Neuronal stem cell (in vitro differentiated cells): ENCODE data around the gene FRMD5.

Experiments
- DNase-seq: peaks from one replicate; pipeline ENCODE4 v3.0.0-alpha.2; 2013; ENCODE audit warnings: low spot score
- H2AFZ ChIP-seq: one replicate; pipeline ENCODE4 v1.6.1; 2013; ENCODE audit warnings: mild to moderate bottlenecking, low read length, inconsistent platforms
- H2AK5ac ChIP-seq: 2 replicates; pipeline ENCODE4 v1.6.1; 2013; ENCODE audit warnings: low read depth, mild to moderate bottlenecking, inconsistent platforms, low read length, moderate library complexity, mixed read lengths
- H2BK120ac ChIP-seq: 2 replicates; pipeline ENCODE4 v1.6.1; 2013; ENCODE audit warnings: low read depth, mild to moderate bottlenecking, inconsistent platforms, low read length, moderate library complexity, mixed read lengths
- H2BK12ac ChIP-seq: one replicate; pipeline ENCODE4 v1.6.1; 2013; ENCODE audit warnings: low read length, inconsistent platforms
- H2BK15ac ChIP-seq: 2 replicates; pipeline ENCODE4 v1.6.1; 2013; ENCODE audit warnings: mild to moderate bottlenecking, low read length, inconsistent platforms, mixed read lengths
- H2BK5ac ChIP-seq: one replicate; pipeline ENCODE4 v1.6.1; 2013; ENCODE audit warnings: inconsistent platforms, mild to moderate bottlenecking, low read length, moderate library complexity
- H3K14ac ChIP-seq: one replicate; pipeline ENCODE4 v1.6.1; 2013; ENCODE audit warnings: low read length, inconsistent platforms
- H3K18ac ChIP-seq: 2 replicates; pipeline ENCODE4 v1.6.1; 2013; ENCODE audit warnings: low read length, inconsistent platforms
- H3K23ac ChIP-seq: 2 replicates; pipeline ENCODE4 v1.6.1; 2013; ENCODE audit warnings: low read depth, mild to moderate bottlenecking, mixed read lengths, low read length, inconsistent platforms; ENCODE audit not compliant: poor library complexity
- H3K27ac ChIP-seq: replicated peaks from 3 replicates; pipeline ENCODE4 v1.5.1; 2013; ENCODE audit warnings: low read length, inconsistent platforms
- H3K27me3 ChIP-seq, 3 experiments: 2 replicates each; pipeline ENCODE4 v1.6.1; 2013; ENCODE audit warnings: low read length in 3 of 3, mild to moderate bottlenecking in 2 of 3, inconsistent platforms in 1 of 3, low read depth in 1 of 3, mixed read lengths in 1 of 3, moderate library complexity in 1 of 3; ENCODE audit not compliant: control insufficient read depth in 3 of 3, insufficient read depth in 3 of 3
- H3K36me3 ChIP-seq, 2 donors: replicated peaks in 1 of 2; 2 replicates each; pipeline ENCODE4 v1.6.1; 2013; ENCODE audit warnings: low read length in 2 of 2; ENCODE audit not compliant: control insufficient read depth in 2 of 2, insufficient read depth in 2 of 2
- H3K4ac ChIP-seq: 2 replicates; pipeline ENCODE4 v1.6.1; 2013; ENCODE audit warnings: inconsistent platforms, mild to moderate bottlenecking, low read length, moderate library complexity
- H3K4me1 ChIP-seq, 2 donors: 1 replicate in 1 of 2; 2 replicates in 1 of 2; pipeline ENCODE4 v1.6.1; 2013; ENCODE audit warnings: low read length in 2 of 2, low read depth in 1 of 2; ENCODE audit not compliant: control insufficient read depth in 2 of 2, insufficient read depth in 1 of 2
- H3K4me2 ChIP-seq: one replicate; pipeline ENCODE4 v1.6.1; 2013; ENCODE audit warnings: mild to moderate bottlenecking, low read length, inconsistent platforms; ENCODE audit not compliant: insufficient read depth, poor library complexity, severe bottlenecking
- H3K4me3 ChIP-seq, 2 donors: 2 replicates each; pipeline ENCODE4 v1.5.1; 2013; ENCODE audit warnings: low read length in 2 of 2, mild to moderate bottlenecking in 2 of 2, inconsistent platforms in 1 of 2, moderate library complexity in 1 of 2
- H3K79me1 ChIP-seq: one replicate; pipeline ENCODE4 v1.6.1; 2013; ENCODE audit warnings: low read depth, mild to moderate bottlenecking, inconsistent platforms, low read length, moderate library complexity
- H3K9ac ChIP-seq: one replicate; pipeline ENCODE4 v1.6.1; 2013; ENCODE audit warnings: mild to moderate bottlenecking, low read depth, low read length, inconsistent platforms; ENCODE audit not compliant: poor library complexity
- H3K9me3 ChIP-seq, 2 donors: replicated peaks in 1 of 2; 2 replicates each; pipeline versions ENCODE3 to v1.6.1; 2013; ENCODE audit warnings: low read length in 2 of 2, mild to moderate bottlenecking in 2 of 2, inconsistent platforms in 1 of 2, low read depth in 1 of 2, mixed read lengths in 1 of 2, moderate library complexity in 1 of 2; ENCODE audit not compliant: control insufficient read depth in 2 of 2, insufficient read depth in 1 of 2
- H4K8ac ChIP-seq: one replicate; pipeline ENCODE4 v1.6.1; 2013; ENCODE audit warnings: low read depth, mild to moderate bottlenecking, inconsistent platforms, low read length, moderate library complexity
- H4K91ac ChIP-seq: one replicate; pipeline ENCODE4 v1.6.1; 2013; ENCODE audit warnings: low read length, low read depth, mild to moderate bottlenecking, inconsistent platforms; ENCODE audit not compliant: poor library complexity
- WGBS, 2 donors: extraction: QIAGEN DNeasy Blood & Tissue Kit; methylation state at CpG; one replicate each; pipeline ENCODE4 v1.1.7; 2013; ENCODE audit warnings: missing lambda C conversion rate in 2 of 2, mixed read lengths in 1 of 2; ENCODE audit not compliant: insufficient read length in 2 of 2, insufficient replicate concordance in 1 of 2; ENCODE audit errors: extremely low coverage in 2 of 2; 5-methylcytosine and 5-hydroxymethylcytosine counted together

The FRMD5 gene

GRCh38 chr15:43928152-43928551, 266.9 kb downstream of the FRMD5 start:
- Histone ChIP-seq H2BK15ac (no peak overlapping the region), H3K4me2 (no peak overlapping the region), H4K91ac (no peak overlapping the region), H3K4me1 (peaks cover 0 to 10% of the 10 kb centered on the region in 2 donors), H3K9me3 (no peaks in the 10 kb centered on the region), H3K27ac (no peak overlapping the region), H2AFZ (no peak overlapping the region), H2BK12ac (no peak overlapping the region), H3K79me1 (no peaks in the 10 kb centered on the region), H3K14ac (no peak overlapping the region), H3K9ac (no peak overlapping the region), H3K4me3 (no peak overlapping the region), H3K36me3 (no peaks in the 10 kb centered on the region), H4K8ac (no peak overlapping the region), H3K18ac (no peak overlapping the region), H3K27me3 (no peaks in the 10 kb centered on the region), H2BK5ac (no peak overlapping the region), H3K23ac (no peak overlapping the region), H2AK5ac (no peak overlapping the region), H3K4ac (no peak overlapping the region), H2BK120ac (no peak overlapping the region)
- WGBS, 2 donors: no CpG with 5 or more reads among the region's 5 CpGs
- no peak for DNase-seq

- Histone ChIP-seq H3K27me3 (no peaks in the 10 kb centered on the region), H4K8ac (no peak overlapping the region), H2AFZ (no peak overlapping the region), H3K4me2 (no peak overlapping the region), H2BK5ac (no peak overlapping the region), H3K79me1 (no peaks in the 10 kb centered on the region), H4K91ac (no peak overlapping the region), H3K4me3 (no peak overlapping the region), H2BK15ac (no peak overlapping the region), H3K9ac (no peak overlapping the region), H3K18ac (no peak overlapping the region), H3K4ac (no peak overlapping the region), H2BK12ac (no peak overlapping the region), H2BK120ac (no peak overlapping the region), H3K9me3 (no peaks in the 10 kb centered on the region), H3K23ac (no peak overlapping the region), H3K27ac (no peak overlapping the region), H3K4me1 (peaks cover 0 to 10% of the 10 kb centered on the region in 2 donors), H3K36me3 (no peaks in the 10 kb centered on the region), H2AK5ac (no peak overlapping the region), H3K14ac (no peak overlapping the region)
- no CpG with 5 or more reads among the region's 4 CpGs for WGBS, 2 donors
- DNase-seq: no peak
These were observed 267.9 kb downstream of the FRMD5 start for GRCh38 chr15:43927203-43927602.

GRCh38 chr15:43923553-43923952, 271.5 kb downstream of the FRMD5 start:
- H3K4me1 ChIP-seq: peaks cover 0 to 7% of the 10 kb centered on the region in 2 donors
- no peak overlapping the region for H2BK15ac ChIP-seq
- no peak overlapping the region for H3K14ac ChIP-seq
- H2BK12ac ChIP-seq: no peak overlapping the region
- H4K91ac ChIP-seq: no peak overlapping the region
- H2BK5ac ChIP-seq: no peak overlapping the region
- DNase-seq: no peak
- no peaks in the 10 kb centered on the region for H3K79me1 ChIP-seq
- H3K23ac ChIP-seq: no peak overlapping the region
- no peak overlapping the region for H2AK5ac ChIP-seq
- H3K18ac ChIP-seq: no peak overlapping the region
- H3K4ac ChIP-seq: no peak overlapping the region
- H3K4me3 ChIP-seq: no peak overlapping the region
- H3K4me2 ChIP-seq: no peak overlapping the region
- H2BK120ac ChIP-seq: no peak overlapping the region
- H3K9me3 ChIP-seq: no peaks in the 10 kb centered on the region
- H3K27ac ChIP-seq: no peak overlapping the region
- no peaks in the 10 kb centered on the region for H3K36me3 ChIP-seq
- H4K8ac ChIP-seq: no peak overlapping the region
- H3K9ac ChIP-seq: no peak overlapping the region
- no peak overlapping the region for H2AFZ ChIP-seq
- H3K27me3 ChIP-seq: no peaks in the 10 kb centered on the region
- no CpG with 5 or more reads among the region's 4 CpGs for WGBS, 2 donors

GRCh38 chr15:43922021-43922420, 273.1 kb downstream of the FRMD5 start:
- no peak overlapping the region for H3K18ac ChIP-seq
- H3K27ac ChIP-seq: no peak overlapping the region
- H4K91ac ChIP-seq: no peak overlapping the region
- no peak overlapping the region for H4K8ac ChIP-seq
- no CpG with 5 or more reads among the region's 4 CpGs for WGBS, 2 donors
- H2BK12ac ChIP-seq: no peak overlapping the region
- H3K23ac ChIP-seq: no peak overlapping the region
- DNase-seq: no peak
- peaks cover 0 to 7% of the 10 kb centered on the region in 2 donors for H3K4me1 ChIP-seq
- H2BK5ac ChIP-seq: no peak overlapping the region
- no peak overlapping the region for H2AK5ac ChIP-seq
- no peak overlapping the region for H3K4me3 ChIP-seq
- H3K4ac ChIP-seq: no peak overlapping the region
- no peak overlapping the region for H2AFZ ChIP-seq
- no peak overlapping the region for H3K4me2 ChIP-seq
- no peak overlapping the region for H2BK15ac ChIP-seq
- H3K36me3 ChIP-seq: no peaks in the 10 kb centered on the region
- no peaks in the 10 kb centered on the region for H3K9me3 ChIP-seq
- no peaks in the 10 kb centered on the region for H3K79me1 ChIP-seq
- H3K9ac ChIP-seq: no peak overlapping the region
- no peaks in the 10 kb centered on the region for H3K27me3 ChIP-seq
- no peak overlapping the region for H3K14ac ChIP-seq
- H2BK120ac ChIP-seq: no peak overlapping the region
